GM23338 (cell line): Measurements from ENCODE around the gene EPB41L4A. TPM values are rescaled to one million over a fixed set of nuclear protein-coding genes. Genes with fewer than 3 reads are reported as not detected.

ENCODE experiments used
- ATAC-seq: fragments of 200-7000 bp; cut with Tn5 transposase; 3 replicates; pipeline ENCODE4 v1.9.1; 2020
- DNase-seq: peaks from one replicate; pipeline ENCODE4 v3.0.0-alpha.2; 2015; ENCODE audit warnings: low spot score
- H2AFZ ChIP-seq: fragments of 200-600 bp; sonication (generic); 2 replicates; pipeline ENCODE4 v1.8.0; 2016; ENCODE audit warnings: antibody characterized with exemption, mild to moderate bottlenecking, moderate library complexity
- H3F3A ChIP-seq: fragments of 200-600 bp; sonication (generic); replicated peaks from 2 replicates; pipeline ENCODE4 v1.8.0; 2017; ENCODE audit warnings: antibody characterized with exemption, mixed run types, low read depth
- H3K27ac ChIP-seq: fragments of 200-600 bp; sonication (generic); 2 replicates; pipeline ENCODE4 v1.6.1; 2016; ENCODE audit warnings: low read depth
- H3K27me3 ChIP-seq: fragments of 200-600 bp; sonication (generic); 2 replicates; pipeline ENCODE4 v1.8.0; 2016; ENCODE audit warnings: mild to moderate bottlenecking, mixed run types, moderate library complexity; ENCODE audit not compliant: insufficient read depth
- H3K36me3 ChIP-seq: fragments of 200-600 bp; sonication (generic); 2 replicates; pipeline ENCODE4 v1.8.0; 2016; ENCODE audit warnings: mild to moderate bottlenecking; ENCODE audit not compliant: insufficient read depth
- H3K4me1 ChIP-seq: fragments of 200-600 bp; sonication (generic); 2 replicates; pipeline ENCODE4 v1.8.0; 2016; ENCODE audit warnings: mild to moderate bottlenecking, moderate library complexity; ENCODE audit not compliant: insufficient read depth
- H3K4me2 ChIP-seq: fragments of 200-600 bp; sonication (generic); 2 replicates; pipeline ENCODE4 v1.7.1; 2017; ENCODE audit warnings: mixed run types
- H3K4me3 ChIP-seq: fragments of 200-600 bp; sonication (generic); 2 replicates; pipeline ENCODE4 v1.6.1; 2016; ENCODE audit warnings: mixed run types
- H3K79me2 ChIP-seq: fragments of 200-600 bp; sonication (generic); replicated peaks from 2 replicates; pipeline ENCODE4 v1.8.0; 2017; ENCODE audit warnings: mild to moderate bottlenecking; ENCODE audit not compliant: insufficient read depth
- H3K9me2 ChIP-seq: fragments of 200-600 bp; sonication (generic); 2 replicates; pipeline ENCODE4 v1.8.0; 2017; ENCODE audit not compliant: insufficient read depth
- H4K20me1 ChIP-seq: fragments of 200-600 bp; sonication (generic); replicated peaks from 2 replicates; pipeline ENCODE4 v1.8.0; 2017; ENCODE audit warnings: mild to moderate bottlenecking; ENCODE audit not compliant: insufficient read depth
- H3K27ac Mint-ChIP-seq: 2 replicates; pipeline ENCODE4 v1.8.0; 2020; ENCODE audit warnings: inconsistent platforms, mild to moderate bottlenecking, moderate library complexity, mixed read lengths
- H3K27me3 Mint-ChIP-seq: 3 replicates; pipeline ENCODE4 v1.8.0; 2022; ENCODE audit warnings: low read depth, mild to moderate bottlenecking, moderate library complexity, mixed read lengths, inconsistent platforms; ENCODE audit not compliant: insufficient read depth, poor library complexity
- H3K36me3 Mint-ChIP-seq: 3 replicates; pipeline ENCODE4 v1.8.0; 2021; ENCODE audit warnings: low read depth, mild to moderate bottlenecking, inconsistent platforms, moderate library complexity, mixed read lengths
- H3K4me1 Mint-ChIP-seq: 3 replicates; pipeline ENCODE4 v1.8.0; 2020; ENCODE audit warnings: mild to moderate bottlenecking, inconsistent platforms, mixed read lengths
- H3K4me3 Mint-ChIP-seq: 3 replicates; pipeline ENCODE4 v1.8.0; 2021; ENCODE audit warnings: moderate library complexity, mild to moderate bottlenecking, inconsistent platforms, mixed read lengths
- H3K9me3 Mint-ChIP-seq: 3 replicates; pipeline ENCODE4 v1.8.0; 2020; ENCODE audit warnings: moderate library complexity, mild to moderate bottlenecking, inconsistent platforms, mixed read lengths
- CREB1 ChIP-seq: fragments of 250-450 bp; sonication (Bioruptor Pico); IDR thresholded peaks from 2 replicates; pipeline ENCODE4 v1.5.0; 2020; ENCODE audit warnings: low read depth, mild to moderate bottlenecking, moderate library complexity
- EZH2 ChIP-seq: fragments of 200-600 bp; sonication (generic); IDR thresholded peaks from one replicate; pipeline ENCODE4 v1.8.0; 2017; ENCODE audit warnings: antibody characterized with exemption, mild to moderate bottlenecking, low read depth; ENCODE audit not compliant: unreplicated experiment
- EZH2phosphoT487 ChIP-seq: fragments of 200-600 bp; sonication (generic); IDR thresholded peaks from one replicate; pipeline ENCODE4 v1.8.1; 2018; ENCODE audit warnings: antibody characterized with exemption; ENCODE audit not compliant: unreplicated experiment
- JUNB ChIP-seq: IDR thresholded peaks from one replicate; pipeline ENCODE4 v1.6.1; 2016; ENCODE audit warnings: antibody characterized with exemption; ENCODE audit not compliant: unreplicated experiment
- NANOG ChIP-seq: IDR thresholded peaks from 2 replicates; pipeline ENCODE4 v1.6.1; 2016; ENCODE audit warnings: antibody characterized with exemption, borderline replicate concordance
- POLR2AphosphoS5 ChIP-seq: IDR thresholded peaks from 2 replicates; pipeline ENCODE4 v1.6.1; 2016; ENCODE audit warnings: antibody characterized with exemption, low read depth
- STAT1 ChIP-seq: IDR thresholded peaks from one replicate; pipeline ENCODE4 v1.6.1; 2016; ENCODE audit warnings: antibody characterized with exemption; ENCODE audit not compliant: unreplicated experiment
- ZNF114 ChIP-seq: fragments of 250-450 bp; sonication (Bioruptor Pico); IDR thresholded peaks from 2 replicates; pipeline ENCODE4 v1.5.0; 2020; ENCODE audit warnings: mild to moderate bottlenecking, moderate library complexity
- ZNF331 ChIP-seq: fragments of 250-450 bp; sonication (Bioruptor Pico); IDR thresholded peaks from 2 replicates; pipeline ENCODE4 v1.5.0; 2020; ENCODE audit warnings: low read depth, mild to moderate bottlenecking, moderate library complexity
- polyA plus RNA-seq: library from polyadenylated mRNA; unstranded; fragments of >200 nt; fragmentation: Nextera tagmentation; extraction: Ambion mirVana; gene quantifications from 2 replicates; pipeline ENCODE4 v1.2.1, GENCODE V29; 2016
- total RNA-seq: library from RNA; depleted of rRNA; stranded (reverse); fragments of >200 nt; shearing (Covaris generic); gene quantifications from 2 replicates; pipeline ENCODE4 v1.2.3, GENCODE V29; 2014
- TF ChIP-seq, protein P1 (sequence below): fragments of 250-450 bp; sonication (Bioruptor Pico); IDR thresholded peaks from 2 replicates; pipeline ENCODE4 v1.5.0; 2020; ENCODE audit warnings: mild to moderate bottlenecking, moderate library complexity
- TF ChIP-seq, protein P2 (sequence below): IDR thresholded peaks from 2 replicates; pipeline ENCODE4 v1.6.1; 2016; ENCODE audit warnings: antibody characterized with exemption
- TF ChIP-seq, protein P3 (sequence below): IDR thresholded peaks from one replicate; pipeline ENCODE4 v1.6.1; 2018; ENCODE audit warnings: antibody characterized with exemption; ENCODE audit not compliant: unreplicated experiment
- TF ChIP-seq, protein P4 (sequence below), 2 experiments: fragments of 200-600 bp in 1 of 2; sonication (generic) in 1 of 2; conservative IDR thresholded peaks; 2 replicates each; pipeline versions ENCODE4 v1.5.1 to v1.6.1; 2016 to 2017; ENCODE audit warnings: antibody characterized with exemption in 2 of 2, low read depth in 2 of 2, mild to moderate bottlenecking in 2 of 2, moderate library complexity in 1 of 2

The EPB41L4A gene
- total and polyA plus RNA-seq, 2 experiments from 2014 or later, result 5.7 to 6.0 TPM

DNA sequence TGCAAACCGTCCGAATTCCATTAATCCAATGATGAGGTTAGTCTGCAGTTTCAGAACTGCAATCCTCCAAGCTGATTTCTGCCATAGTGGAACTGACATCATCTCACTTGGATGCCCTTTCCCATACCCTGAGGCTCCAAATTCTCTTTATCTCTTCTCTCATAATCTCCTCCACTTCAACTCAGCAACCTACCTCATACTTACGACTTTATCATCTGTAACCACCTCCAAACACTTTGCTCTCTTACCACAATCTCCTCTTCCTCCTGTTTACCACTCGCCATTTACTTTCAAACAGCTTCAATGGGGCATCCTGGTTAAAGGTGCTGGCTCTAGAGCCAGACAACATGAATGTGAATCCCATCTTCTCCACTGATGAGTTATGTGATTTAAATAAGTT, 223.2 kb downstream of the EPB41L4A start:
- H3K27me3 Mint-ChIP-seq, result no peaks in the 10 kb centered on the region
- H3K4me3 Mint-ChIP-seq, result no peak overlapping the region
- H3K79me2 ChIP-seq, result no peaks in the 10 kb centered on the region
- H3F3A ChIP-seq, result no peaks in the 10 kb centered on the region
- DNase-seq (no peak), ATAC-seq (no peak)
- no peaks in the 10 kb centered on the region for H3K9me3 Mint-ChIP-seq
- H3K4me1 Mint-ChIP-seq, result no peaks in the 10 kb centered on the region; the same call in 1 of the 3 replicates
- peaks cover 6% of the 10 kb centered on the region; the same call in 1 of the 2 replicates for H3K9me2 ChIP-seq
- no peaks in the 10 kb centered on the region for H3K36me3 ChIP-seq
- TF ChIP-seq ZNF114 (CRISPR knock-in tag) (no peak), STAT1 (no peak), NANOG (no peak), CREB1 (CRISPR knock-in tag) (no peak), POLR2AphosphoS5 (no peak), EZH2 (no peak), EZH2phosphoT487 (no peak), ZNF331 (CRISPR knock-in tag) (no peak), JUNB (no peak)
- TF ChIP-seq, protein P1, sequence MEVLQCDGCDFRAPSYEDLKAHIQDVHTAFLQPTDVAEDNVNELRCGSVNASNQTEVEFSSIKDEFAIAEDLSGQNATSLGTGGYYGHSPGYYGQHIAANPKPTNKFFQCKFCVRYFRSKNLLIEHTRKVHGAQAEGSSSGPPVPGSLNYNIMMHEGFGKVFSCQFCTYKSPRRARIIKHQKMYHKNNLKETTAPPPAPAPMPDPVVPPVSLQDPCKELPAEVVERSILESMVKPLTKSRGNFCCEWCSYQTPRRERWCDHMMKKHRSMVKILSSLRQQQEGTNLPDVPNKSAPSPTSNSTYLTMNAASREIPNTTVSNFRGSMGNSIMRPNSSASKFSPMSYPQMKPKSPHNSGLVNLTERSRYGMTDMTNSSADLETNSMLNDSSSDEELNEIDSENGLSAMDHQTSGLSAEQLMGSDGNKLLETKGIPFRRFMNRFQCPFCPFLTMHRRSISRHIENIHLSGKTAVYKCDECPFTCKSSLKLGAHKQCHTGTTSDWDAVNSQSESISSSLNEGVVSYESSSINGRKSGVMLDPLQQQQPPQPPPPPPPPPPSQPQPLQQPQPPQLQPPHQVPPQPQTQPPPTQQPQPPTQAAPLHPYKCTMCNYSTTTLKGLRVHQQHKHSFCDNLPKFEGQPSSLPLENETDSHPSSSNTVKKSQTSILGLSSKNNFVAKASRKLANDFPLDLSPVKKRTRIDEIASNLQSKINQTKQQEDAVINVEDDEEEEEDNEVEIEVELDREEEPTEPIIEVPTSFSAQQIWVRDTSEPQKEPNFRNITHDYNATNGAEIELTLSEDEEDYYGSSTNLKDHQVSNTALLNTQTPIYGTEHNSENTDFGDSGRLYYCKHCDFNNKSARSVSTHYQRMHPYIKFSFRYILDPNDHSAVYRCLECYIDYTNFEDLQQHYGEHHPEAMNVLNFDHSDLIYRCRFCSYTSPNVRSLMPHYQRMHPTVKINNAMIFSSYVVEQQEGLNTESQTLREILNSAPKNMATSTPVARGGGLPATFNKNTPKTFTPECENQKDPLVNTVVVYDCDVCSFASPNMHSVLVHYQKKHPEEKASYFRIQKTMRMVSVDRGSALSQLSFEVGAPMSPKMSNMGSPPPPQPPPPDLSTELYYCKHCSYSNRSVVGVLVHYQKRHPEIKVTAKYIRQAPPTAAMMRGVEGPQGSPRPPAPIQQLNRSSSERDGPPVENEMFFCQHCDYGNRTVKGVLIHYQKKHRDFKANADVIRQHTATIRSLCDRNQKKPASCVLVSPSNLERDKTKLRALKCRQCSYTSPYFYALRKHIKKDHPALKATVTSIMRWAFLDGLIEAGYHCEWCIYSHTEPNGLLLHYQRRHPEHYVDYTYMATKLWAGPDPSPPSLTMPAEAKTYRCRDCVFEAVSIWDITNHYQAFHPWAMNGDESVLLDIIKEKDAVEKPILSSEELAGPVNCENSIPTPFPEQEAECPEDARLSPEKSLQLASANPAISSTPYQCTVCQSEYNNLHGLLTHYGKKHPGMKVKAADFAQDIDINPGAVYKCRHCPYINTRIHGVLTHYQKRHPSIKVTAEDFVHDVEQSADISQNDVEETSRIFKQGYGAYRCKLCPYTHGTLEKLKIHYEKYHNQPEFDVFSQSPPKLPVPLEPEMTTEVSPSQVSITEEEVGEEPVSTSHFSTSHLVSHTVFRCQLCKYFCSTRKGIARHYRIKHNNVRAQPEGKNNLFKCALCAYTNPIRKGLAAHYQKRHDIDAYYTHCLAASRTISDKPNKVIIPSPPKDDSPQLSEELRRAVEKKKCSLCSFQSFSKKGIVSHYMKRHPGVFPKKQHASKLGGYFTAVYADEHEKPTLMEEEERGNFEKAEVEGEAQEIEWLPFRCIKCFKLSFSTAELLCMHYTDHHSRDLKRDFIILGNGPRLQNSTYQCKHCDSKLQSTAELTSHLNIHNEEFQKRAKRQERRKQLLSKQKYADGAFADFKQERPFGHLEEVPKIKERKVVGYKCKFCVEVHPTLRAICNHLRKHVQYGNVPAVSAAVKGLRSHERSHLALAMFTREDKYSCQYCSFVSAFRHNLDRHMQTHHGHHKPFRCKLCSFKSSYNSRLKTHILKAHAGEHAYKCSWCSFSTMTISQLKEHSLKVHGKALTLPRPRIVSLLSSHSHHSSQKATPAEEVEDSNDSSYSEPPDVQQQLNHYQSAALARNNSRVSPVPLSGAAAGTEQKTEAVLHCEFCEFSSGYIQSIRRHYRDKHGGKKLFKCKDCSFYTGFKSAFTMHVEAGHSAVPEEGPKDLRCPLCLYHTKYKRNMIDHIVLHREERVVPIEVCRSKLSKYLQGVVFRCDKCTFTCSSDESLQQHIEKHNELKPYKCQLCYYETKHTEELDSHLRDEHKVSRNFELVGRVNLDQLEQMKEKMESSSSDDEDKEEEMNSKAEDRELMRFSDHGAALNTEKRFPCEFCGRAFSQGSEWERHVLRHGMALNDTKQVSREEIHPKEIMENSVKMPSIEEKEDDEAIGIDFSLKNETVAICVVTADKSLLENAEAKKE (CRISPR knock-in tag), result no peak
- TF ChIP-seq, protein P2, sequence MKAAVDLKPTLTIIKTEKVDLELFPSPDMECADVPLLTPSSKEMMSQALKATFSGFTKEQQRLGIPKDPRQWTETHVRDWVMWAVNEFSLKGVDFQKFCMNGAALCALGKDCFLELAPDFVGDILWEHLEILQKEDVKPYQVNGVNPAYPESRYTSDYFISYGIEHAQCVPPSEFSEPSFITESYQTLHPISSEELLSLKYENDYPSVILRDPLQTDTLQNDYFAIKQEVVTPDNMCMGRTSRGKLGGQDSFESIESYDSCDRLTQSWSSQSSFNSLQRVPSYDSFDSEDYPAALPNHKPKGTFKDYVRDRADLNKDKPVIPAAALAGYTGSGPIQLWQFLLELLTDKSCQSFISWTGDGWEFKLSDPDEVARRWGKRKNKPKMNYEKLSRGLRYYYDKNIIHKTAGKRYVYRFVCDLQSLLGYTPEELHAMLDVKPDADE, result no peak
- TF ChIP-seq, protein P3, sequence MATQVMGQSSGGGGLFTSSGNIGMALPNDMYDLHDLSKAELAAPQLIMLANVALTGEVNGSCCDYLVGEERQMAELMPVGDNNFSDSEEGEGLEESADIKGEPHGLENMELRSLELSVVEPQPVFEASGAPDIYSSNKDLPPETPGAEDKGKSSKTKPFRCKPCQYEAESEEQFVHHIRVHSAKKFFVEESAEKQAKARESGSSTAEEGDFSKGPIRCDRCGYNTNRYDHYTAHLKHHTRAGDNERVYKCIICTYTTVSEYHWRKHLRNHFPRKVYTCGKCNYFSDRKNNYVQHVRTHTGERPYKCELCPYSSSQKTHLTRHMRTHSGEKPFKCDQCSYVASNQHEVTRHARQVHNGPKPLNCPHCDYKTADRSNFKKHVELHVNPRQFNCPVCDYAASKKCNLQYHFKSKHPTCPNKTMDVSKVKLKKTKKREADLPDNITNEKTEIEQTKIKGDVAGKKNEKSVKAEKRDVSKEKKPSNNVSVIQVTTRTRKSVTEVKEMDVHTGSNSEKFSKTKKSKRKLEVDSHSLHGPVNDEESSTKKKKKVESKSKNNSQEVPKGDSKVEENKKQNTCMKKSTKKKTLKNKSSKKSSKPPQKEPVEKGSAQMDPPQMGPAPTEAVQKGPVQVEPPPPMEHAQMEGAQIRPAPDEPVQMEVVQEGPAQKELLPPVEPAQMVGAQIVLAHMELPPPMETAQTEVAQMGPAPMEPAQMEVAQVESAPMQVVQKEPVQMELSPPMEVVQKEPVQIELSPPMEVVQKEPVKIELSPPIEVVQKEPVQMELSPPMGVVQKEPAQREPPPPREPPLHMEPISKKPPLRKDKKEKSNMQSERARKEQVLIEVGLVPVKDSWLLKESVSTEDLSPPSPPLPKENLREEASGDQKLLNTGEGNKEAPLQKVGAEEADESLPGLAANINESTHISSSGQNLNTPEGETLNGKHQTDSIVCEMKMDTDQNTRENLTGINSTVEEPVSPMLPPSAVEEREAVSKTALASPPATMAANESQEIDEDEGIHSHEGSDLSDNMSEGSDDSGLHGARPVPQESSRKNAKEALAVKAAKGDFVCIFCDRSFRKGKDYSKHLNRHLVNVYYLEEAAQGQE, result no peak
- TF ChIP-seq, protein P4, sequence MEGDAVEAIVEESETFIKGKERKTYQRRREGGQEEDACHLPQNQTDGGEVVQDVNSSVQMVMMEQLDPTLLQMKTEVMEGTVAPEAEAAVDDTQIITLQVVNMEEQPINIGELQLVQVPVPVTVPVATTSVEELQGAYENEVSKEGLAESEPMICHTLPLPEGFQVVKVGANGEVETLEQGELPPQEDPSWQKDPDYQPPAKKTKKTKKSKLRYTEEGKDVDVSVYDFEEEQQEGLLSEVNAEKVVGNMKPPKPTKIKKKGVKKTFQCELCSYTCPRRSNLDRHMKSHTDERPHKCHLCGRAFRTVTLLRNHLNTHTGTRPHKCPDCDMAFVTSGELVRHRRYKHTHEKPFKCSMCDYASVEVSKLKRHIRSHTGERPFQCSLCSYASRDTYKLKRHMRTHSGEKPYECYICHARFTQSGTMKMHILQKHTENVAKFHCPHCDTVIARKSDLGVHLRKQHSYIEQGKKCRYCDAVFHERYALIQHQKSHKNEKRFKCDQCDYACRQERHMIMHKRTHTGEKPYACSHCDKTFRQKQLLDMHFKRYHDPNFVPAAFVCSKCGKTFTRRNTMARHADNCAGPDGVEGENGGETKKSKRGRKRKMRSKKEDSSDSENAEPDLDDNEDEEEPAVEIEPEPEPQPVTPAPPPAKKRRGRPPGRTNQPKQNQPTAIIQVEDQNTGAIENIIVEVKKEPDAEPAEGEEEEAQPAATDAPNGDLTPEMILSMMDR (conservative IDR thresholded peaks at IDR 0.05; ENCODE audit: low read depth in 2 of 2), result no peak
- no peak overlapping the region for H3K4me2 ChIP-seq
- no peak overlapping the region for H3K27ac Mint-ChIP-seq
- H3K36me3 Mint-ChIP-seq, result no peaks in the 10 kb centered on the region
- H2AFZ ChIP-seq, result no peak overlapping the region
- no peak overlapping the region for H3K4me3 ChIP-seq
- H4K20me1 ChIP-seq, result no peaks in the 10 kb centered on the region
- H3K27ac ChIP-seq, result no peak overlapping the region
- no peaks in the 10 kb centered on the region for H3K4me1 ChIP-seq
- no peaks in the 10 kb centered on the region for H3K27me3 ChIP-seq
